NCI-H69 (cell line): ENCODE data around the gene QKI.
"Not testable (repeated sequence)": the region's sequence is repeated elsewhere in the genome, so short reads cannot be mapped to it uniquely, and the experiment has no call there.

Experiments
- DNase-seq: peaks from one replicate; lab custom pipeline; 2025; lab: John Stamatoyannopoulos, UW

QKI gene

GRCh38 chr6:163414946-163415619 is 565 bp downstream of the QKI start:
- no peak for DNase-seq

DNA sequence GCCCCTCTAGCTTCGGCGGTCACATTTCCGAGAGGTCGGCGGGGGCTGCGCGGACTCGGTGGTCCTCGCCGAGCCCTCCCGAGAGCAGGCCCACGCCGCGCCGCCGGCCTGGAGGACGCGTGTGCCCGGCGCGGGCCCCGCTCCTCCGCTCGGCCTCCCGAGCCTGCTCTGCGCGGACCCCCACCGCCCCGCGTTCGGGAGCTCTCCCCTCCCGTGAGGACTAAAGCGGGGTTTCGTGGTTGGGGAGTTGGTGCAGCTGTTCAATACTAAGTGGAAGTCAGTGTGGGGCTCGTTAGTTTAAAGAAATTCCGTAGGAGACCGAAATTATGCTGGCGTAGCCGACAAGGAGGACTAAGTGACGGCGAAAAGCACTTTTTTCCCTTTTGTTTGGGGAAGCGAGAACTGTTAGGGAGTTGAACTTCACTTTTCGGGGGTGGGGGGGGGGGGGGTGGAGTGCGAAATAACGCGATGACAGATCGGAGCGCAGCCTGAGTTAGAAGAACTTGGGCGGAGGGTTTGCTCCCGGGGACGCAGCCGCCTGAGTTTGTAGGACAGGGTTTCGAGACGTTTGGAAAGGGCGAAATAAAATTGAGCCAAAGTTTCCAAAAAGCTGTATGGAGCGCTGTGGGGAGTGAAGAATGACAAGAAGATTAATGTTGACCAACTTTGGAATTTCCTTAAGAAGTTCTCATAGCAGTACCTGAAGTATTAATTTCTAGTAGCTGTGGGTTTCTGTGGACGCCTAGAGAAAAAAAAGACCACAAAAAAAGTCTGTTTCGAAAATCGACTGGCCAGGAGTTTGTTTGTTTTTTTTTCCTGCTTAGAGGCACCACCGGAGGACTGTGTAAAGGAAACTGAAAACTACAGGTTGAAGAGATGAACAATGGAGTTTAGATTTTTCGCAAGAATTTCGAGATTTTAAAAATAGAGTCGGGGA is 1.4 kb downstream of the QKI start:
- DNase-seq, result peak; percentile 74

- DNase-seq, result peak; percentile 72
Measured at GRCh38 chr6:163416557-163417253, 2.2 kb downstream of the QKI start.

- peak; percentile 40 for DNase-seq
Measured at GRCh38 chr6:163417595-163417994, 3.1 kb downstream of the QKI start.

DNA sequence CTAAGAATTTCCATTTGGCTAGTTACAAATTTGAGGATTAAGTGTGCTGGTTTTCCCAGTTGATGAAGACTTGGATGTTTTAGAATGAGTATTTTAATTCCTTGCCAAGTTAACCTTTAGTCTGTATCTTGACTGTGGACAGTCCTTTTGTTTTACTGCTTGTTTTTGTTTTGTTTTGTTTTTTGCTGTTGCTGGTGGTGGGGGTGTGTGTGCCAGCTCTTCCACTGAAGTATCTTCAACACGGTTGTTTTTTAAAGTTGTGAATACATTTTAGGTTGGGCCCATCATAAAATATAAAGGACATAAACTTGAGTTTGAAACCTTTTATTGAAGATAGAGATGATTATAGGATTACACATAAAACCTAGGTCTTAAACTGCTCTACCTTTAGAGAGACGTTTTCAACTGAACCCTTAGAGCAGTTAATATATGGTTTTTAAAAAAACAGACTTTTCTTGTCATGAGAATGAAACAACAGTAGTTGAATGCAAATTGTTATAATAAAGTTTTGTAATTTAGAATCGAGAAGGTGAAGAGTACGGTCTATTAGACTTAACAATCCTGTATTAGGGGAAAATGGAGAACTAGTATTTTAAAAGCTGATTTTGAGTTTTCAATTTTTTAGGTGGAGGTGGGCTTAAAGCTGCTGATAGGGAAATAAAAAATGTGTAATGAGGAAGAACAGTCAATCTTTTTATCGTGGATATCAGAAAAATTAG is 4.0 kb downstream of the QKI start:
- DNase-seq, result no peak

GRCh38 chr6:163419413-163420288 is 5.1 kb downstream of the QKI start:
- no peak for DNase-seq

DNA sequence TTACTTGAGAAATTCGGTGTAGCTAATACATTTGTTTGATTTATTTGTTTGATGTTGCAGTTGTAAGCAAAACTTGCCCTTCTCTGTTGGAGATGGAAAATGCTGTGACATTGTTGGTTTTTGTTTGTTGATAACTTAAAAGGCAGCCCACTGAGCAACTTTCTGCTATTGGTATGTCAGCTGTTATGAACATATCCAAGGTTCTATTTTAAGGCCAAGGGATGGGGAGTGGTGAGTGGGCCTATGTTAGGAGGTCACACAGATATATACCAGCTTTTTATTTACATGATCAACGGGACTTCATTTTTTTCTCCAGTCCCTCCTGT is 5.7 kb downstream of the QKI start:
- DNase-seq, result peak; percentile 11

DNA sequence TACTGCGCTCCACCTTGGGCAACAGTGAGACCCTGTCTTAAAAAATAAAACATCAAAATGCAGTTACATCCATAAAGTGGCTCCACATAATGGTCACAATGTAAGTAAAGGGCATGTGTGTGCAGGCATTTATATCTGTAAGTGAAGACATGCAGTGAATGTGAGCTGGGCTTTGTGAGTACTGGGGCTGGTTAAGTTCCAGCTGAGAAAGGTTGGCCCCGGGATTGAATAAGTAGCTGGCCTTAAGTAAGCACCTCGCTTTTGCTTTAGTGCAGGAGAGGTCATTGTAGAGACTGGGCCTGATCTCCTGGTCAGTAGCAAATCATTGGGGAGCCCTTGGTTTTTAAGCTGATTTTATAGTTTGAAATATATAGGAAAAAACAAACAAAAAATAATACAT is 8.0 kb downstream of the QKI start:
- DNase-seq, result no peak

DNA sequence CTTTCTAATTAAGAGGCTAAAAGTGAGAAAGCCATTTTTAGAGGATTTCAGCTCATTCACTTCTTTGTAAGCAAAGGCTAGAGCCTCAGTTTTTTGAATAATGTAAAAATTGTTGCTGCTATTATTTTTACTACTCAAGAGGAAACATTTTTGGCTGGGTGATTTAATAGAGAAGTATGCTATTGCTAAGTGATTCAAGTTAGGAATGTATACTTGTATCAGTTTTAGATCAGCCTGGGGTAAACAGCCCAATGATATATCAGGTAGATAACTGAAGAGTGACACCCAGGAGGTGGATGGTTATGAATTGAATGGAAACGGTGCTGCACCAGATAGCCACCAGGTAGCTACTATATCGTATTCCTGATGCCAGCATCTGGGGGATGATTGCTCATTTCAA is 9.2 kb downstream of the QKI start:
- DNase-seq, result no peak

DNA sequence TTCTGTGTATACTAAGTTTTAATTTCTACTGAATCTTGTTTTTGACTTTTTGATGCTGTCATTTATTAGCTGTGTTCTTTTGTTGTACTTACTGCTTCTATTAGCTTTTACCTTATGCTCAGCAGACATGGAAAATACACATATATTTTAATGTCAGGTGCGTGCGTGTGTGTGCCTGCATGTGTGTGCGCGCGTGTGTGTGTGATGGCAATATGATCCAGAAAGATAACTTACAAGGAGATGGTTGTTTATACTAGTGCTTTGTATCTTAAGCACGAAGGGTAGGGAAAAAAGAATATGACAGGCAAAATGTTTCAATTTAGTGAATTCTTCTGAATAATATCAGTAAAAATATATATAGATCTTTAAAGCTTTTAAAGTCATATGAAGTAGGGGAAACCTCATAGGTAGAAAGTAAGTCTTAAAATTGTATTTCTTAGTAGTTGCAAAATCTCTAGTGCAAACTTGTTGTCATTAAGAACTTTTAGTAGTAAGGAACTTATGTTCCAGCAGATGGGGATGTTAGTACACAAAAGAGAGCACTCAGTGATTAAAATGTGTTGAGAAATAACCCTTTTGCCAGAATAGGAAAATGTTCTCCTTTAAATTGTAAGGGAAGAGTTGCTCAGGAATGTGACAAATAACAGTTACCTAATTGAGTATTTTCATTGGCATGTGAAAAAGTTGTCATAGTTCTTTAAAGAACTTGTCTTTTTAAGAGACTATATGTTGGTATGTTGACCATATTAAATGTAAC is 13.2 kb downstream of the QKI start:
- DNase-seq, result peak; percentile 64

DNA sequence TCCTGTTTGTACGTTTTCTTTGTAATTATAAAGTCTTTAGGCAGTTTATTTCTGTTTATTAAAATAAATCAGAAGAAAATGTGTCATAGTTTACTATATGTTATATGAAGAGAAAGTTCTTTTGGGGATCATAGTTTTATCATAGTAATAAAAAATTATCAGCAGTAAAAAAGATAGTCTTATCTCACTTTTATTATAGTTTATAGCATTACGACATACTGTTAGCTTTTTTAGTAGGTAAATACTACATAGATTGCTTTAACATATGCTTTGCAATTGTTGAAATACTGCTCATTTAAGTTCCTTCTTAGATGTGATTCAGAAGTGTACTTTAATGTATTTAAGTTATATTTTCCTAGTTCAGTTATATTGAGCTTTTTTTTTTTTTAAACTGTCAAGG is 13.9 kb downstream of the QKI start:
- no peak for DNase-seq

GRCh38 chr6:163429858-163430448 is 15.4 kb downstream of the QKI start:
- DNase-seq, result no peak

- DNase-seq, result peak; percentile 26
Measured at GRCh38 chr6:163432300-163432699, 17.8 kb downstream of the QKI start.

GRCh38 chr6:163433486-163433885 is 19.0 kb downstream of the QKI start:
- DNase-seq, result not testable (repeated sequence)

DNA sequence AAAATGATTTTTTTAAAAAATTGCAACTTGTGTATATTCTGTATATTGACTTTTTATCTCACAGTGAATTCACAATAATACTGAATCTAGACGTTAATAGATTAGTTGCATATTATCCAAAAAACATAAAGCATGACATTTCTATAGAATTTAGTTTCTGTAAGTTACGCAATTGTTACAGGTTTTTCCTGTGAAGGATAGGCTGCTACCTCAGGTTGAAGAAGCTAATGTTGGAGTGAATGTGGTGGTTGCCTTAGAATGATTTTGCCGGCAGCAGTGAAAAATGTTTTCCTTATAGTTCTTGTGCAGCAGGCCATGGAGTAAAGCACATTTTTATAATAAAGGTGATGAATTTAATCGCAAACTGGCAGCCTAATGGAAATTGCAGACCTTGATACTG is 20.5 kb downstream of the QKI start:
- no peak for DNase-seq

- DNase-seq, result no peak
Measured at GRCh38 chr6:163436843-163437242, 22.3 kb downstream of the QKI start.

DNA sequence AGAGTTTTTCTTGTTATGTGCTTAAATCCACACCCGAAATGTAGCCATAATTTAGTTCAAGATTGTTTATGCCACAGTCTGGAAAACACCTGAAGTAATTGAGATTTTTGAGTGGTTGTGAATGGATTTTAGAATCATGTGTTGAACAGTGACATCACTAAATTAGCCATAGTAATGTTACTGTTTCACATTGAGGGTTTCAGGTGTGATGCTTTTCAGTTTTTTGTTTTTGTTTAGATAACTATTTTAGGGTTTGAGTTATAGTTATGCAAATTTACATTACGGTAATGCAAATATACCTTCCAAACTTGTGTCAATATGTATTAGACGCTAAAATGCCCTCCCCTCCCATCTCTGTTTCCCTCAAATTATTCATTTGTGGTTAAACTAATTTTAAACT is 22.9 kb downstream of the QKI start:
- peak; percentile 60 for DNase-seq

DNA sequence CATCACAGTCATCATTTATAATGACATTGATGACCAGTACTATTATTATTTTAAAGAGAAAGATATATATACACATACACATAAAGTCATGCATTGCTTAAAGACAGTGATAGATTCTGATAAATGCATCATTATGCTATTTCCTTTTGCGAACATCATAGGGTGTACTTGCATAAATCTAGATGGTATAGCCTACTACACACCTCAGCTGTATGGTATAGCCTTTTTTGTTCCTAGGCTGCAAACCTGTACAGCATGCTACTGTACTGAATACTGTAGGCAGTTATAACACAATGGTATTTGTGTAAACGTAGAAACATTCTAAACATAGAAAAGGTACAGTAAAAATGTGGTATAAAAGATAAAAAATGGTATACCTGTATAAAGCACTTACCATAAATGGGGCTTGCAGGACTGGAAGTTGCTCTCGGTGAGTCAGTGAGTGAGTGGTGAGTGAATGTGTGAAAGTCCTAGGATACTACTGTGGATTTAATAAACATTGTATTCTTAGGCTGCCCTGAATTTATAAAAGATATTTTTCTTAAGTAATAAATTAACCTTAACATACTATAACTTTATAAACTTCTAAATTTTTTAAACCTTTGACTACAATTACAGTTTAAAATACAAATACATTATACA is 23.9 kb downstream of the QKI start:
- peak; percentile 35 for DNase-seq

DNA sequence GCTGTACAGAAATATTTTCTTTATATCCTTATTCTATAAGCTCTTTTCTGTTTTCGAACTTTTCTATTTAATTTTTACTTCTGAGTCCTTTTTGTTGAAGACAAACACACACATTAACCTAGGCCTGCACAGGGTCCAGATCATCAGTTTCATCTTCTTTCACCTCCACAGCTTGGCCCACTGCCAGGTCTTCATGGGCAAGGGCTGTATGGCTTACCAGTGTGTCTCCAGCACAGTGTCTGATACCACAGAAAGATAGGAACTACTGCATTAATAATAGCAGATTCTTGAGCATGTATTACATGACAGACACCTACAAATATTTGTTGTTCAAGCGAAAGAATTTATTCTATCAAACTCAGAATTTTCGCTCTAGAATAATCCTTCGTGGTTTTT is 24.4 kb downstream of the QKI start:
- DNase-seq, result peak; percentile 93

- not testable (repeated sequence) for DNase-seq
Measured at GRCh38 chr6:163439390-163439789, 24.9 kb downstream of the QKI start.
